TTC549 (cell line): ENCODE results near the gene PAPPA.

ENCODE experiments used
- FAIRE-seq: peaks from 2 replicates; lab custom pipeline; 2012; peaks lifted over from hg19 to GRCh38; lab: Jason Lieb, UNC

The PAPPA gene

GRCh38 chr9:116422119-116422979 lies 268.8 kb downstream of the PAPPA start:
- FAIRE-seq: no peak

GRCh38 chr9:116423149-116423548 lies 269.6 kb downstream of the PAPPA start:
- no peak for FAIRE-seq

- FAIRE-seq: no peak
Observed at GRCh38 chr9:116425244-116425643, 271.7 kb downstream of the PAPPA start.

- no peak for FAIRE-seq
Observed at GRCh38 chr9:116430849-116431248, 277.3 kb downstream of the PAPPA start.

- no peak for FAIRE-seq
Observed at GRCh38 chr9:116432051-116432450, 278.5 kb downstream of the PAPPA start.

- no peak for FAIRE-seq
Observed at GRCh38 chr9:116434314-116434713, 280.7 kb downstream of the PAPPA start.

GRCh38 chr9:116435706-116436105 lies 282.1 kb downstream of the PAPPA start:
- FAIRE-seq: no peak

GRCh38 chr9:116436121-116436520 lies 282.5 kb downstream of the PAPPA start:
- FAIRE-seq: no peak

GRCh38 chr9:116437411-116438370 lies 284.1 kb downstream of the PAPPA start:
- FAIRE-seq: no peak

- no peak for FAIRE-seq
Observed at GRCh38 chr9:116442528-116442927, 288.9 kb downstream of the PAPPA start.

- no peak for FAIRE-seq
Observed at GRCh38 chr9:116447934-116448333, 294.3 kb downstream of the PAPPA start.

GRCh38 chr9:116448431-116448830 lies 294.8 kb downstream of the PAPPA start:
- no peak for FAIRE-seq

- no peak for FAIRE-seq
Observed at GRCh38 chr9:116449949-116450348, 296.4 kb downstream of the PAPPA start.

GRCh38 chr9:116450378-116451139 lies 297.0 kb downstream of the PAPPA start:
- no peak for FAIRE-seq

GRCh38 chr9:116451500-116452115 lies 298.0 kb downstream of the PAPPA start:
- FAIRE-seq: no peak
